PC-3 (cell line): ENCODE measurements around the gene RSPO4. TPM values are rescaled to one million over a fixed set of nuclear protein-coding genes. Genes with fewer than 3 reads are reported as not detected.

Experiments used
- ATAC-seq: fragments of 200-7000 bp; cut with Tn5 transposase; 2 replicates; pipeline ENCODE4 v1.9.1; 2020; ENCODE audit warnings: mild to moderate bottlenecking, moderate library complexity
- BruUV-seq: library from RNA; stranded (reverse); fragments of 400-500 nt; replicated peaks from 2 replicates; lab custom pipeline; 2021; lab: Mats Ljungman, UMichigan
- CTCF ChIA-PET: fragments of 300-600 bp; sonication (Branson Sonifier 250); formaldehyde crosslinking; loops from one replicate; lab custom pipeline; 2022; ENCODE audit warnings: antibody characterized with exemption; lab: Charles Lee
- POLR2A ChIA-PET: fragments of 300-600 bp; sonication (Branson Sonifier 250); formaldehyde crosslinking; loops from one replicate; lab custom pipeline; 2022; ENCODE audit warnings: antibody characterized with exemption; ENCODE audit not compliant: unreplicated experiment; lab: Charles Lee
- DNase-seq: peaks from one replicate; pipeline ENCODE4 v3.0.0-alpha.2; 2015
- H2AFZ ChIP-seq: fragments of 300-600 bp; sonication (generic); 2 replicates; pipeline ENCODE4 v1.6.0; 2016; ENCODE audit warnings: antibody characterized with exemption, low read length
- H3F3A ChIP-seq: fragments of 300-600 bp; sonication (generic); one replicate; pipeline ENCODE4 v1.6.0; 2017; ENCODE audit warnings: antibody characterized with exemption, low read length, control low read depth, mild to moderate bottlenecking; ENCODE audit not compliant: unreplicated experiment
- H3K27ac ChIP-seq: fragments of 300-600 bp; sonication (generic); 2 replicates; pipeline ENCODE4 v1.5.1; 2016; ENCODE audit warnings: mild to moderate bottlenecking, low read length
- H3K27me3 ChIP-seq: fragments of 300-600 bp; sonication (generic); 2 replicates; pipeline ENCODE4 v1.6.1; 2016; ENCODE audit warnings: low read length, mixed read lengths
- H3K36me3 ChIP-seq: fragments of 300-600 bp; sonication (generic); 2 replicates; pipeline ENCODE4 v1.6.1; 2016; ENCODE audit warnings: low read depth, mixed run types, low read length, mixed read lengths
- H3K4me1 ChIP-seq: fragments of 300-600 bp; sonication (generic); 2 replicates; pipeline ENCODE4 v1.5.1; 2016; ENCODE audit warnings: low read length; ENCODE audit not compliant: insufficient read depth
- H3K4me2 ChIP-seq: fragments of 300-600 bp; sonication (generic); 2 replicates; pipeline ENCODE4 v1.6.0; 2016; ENCODE audit warnings: low read length
- H3K4me3 ChIP-seq: fragments of 300-600 bp; sonication (generic); 2 replicates; pipeline ENCODE4 v1.5.1; 2016; ENCODE audit warnings: mild to moderate bottlenecking, low read length, mixed read lengths
- H3K79me2 ChIP-seq: fragments of 300-600 bp; sonication (generic); 2 replicates; pipeline ENCODE4 v1.6.1; 2017; ENCODE audit warnings: low read length, mixed read lengths
- H3K9ac ChIP-seq: fragments of 300-600 bp; sonication (generic); 2 replicates; pipeline ENCODE4 v1.6.0; 2016; ENCODE audit warnings: mild to moderate bottlenecking, low read length
- H3K9me2 ChIP-seq: fragments of 300-600 bp; sonication (generic); replicated peaks from 2 replicates; pipeline ENCODE4 v1.6.1; 2016; ENCODE audit warnings: mixed run types, low read length, mixed read lengths
- H3K9me3 ChIP-seq: fragments of 300-600 bp; sonication (generic); 2 replicates; pipeline ENCODE4 v1.6.1; 2016; ENCODE audit warnings: low read length, mixed read lengths
- H4K20me1 ChIP-seq: fragments of 300-600 bp; sonication (generic); 2 replicates; pipeline ENCODE4 v1.6.1; 2016; ENCODE audit warnings: low read length, mixed read lengths
- EZH2 ChIP-seq: fragments of 300-600 bp; sonication (generic); IDR thresholded peaks from one replicate; pipeline ENCODE4 v1.6.1; 2017; ENCODE audit warnings: antibody characterized with exemption, mild to moderate bottlenecking, low read length; ENCODE audit not compliant: unreplicated experiment
- EZH2phosphoT487 ChIP-seq: fragments of 300-600 bp; sonication (generic); IDR thresholded peaks from 2 replicates; pipeline ENCODE4 v1.6.1; 2018; ENCODE audit warnings: mild to moderate bottlenecking, antibody characterized with exemption, low read length, borderline replicate concordance
- intact Hi-C: fragments of 100-400 bp; cut with micrococcal nuclease; formaldehyde crosslinking; loops from 2 replicates; pipeline ENCODE4 v1.9.0; 2023
- total RNA-seq: library from RNA; depleted of rRNA; stranded (reverse); fragments of >200 nt; gene quantifications from 2 replicates; pipeline ENCODE4 v1.2.3, GENCODE V29; 2014
- TF ChIP-seq, protein P1 (sequence below): fragments of 300-600 bp; sonication (generic); conservative IDR thresholded peaks from 2 replicates; pipeline ENCODE4 v1.5.1; 2017; ENCODE audit warnings: antibody characterized with exemption, low read depth, mild to moderate bottlenecking, low read length

The RSPO4 gene
- total RNA-seq, 1 experiment from 2014 or later = not detected

DNA sequence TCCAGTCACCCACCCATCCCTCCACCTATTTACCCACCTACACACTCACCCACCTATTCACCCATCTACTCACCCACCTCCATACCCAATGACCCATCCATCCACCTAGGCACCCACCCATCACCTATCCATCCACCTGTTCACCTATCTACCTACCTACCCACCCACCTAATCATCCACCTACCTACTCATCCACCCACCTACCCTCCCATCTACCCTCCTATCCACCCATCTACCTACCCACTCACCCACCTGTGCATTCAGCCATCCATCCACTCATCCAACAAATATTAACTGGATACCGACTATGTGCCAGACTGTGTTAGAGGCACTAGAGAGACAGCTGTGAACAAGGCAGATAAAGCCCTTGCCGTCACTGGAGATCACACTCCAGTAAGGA is 40.3 kb downstream of the RSPO4 start:
- peaks cover 83% of the 10 kb centered on the region for H3K27me3 ChIP-seq
- no peaks in the 10 kb centered on the region for H4K20me1 ChIP-seq
- intact Hi-C loops = no loop called here

GRCh38 chr20:959996-960615 is 42.0 kb downstream of the RSPO4 start:
- TF ChIP-seq EZH2phosphoT487 (no peak), EZH2 (no peak)
- TF ChIP-seq, protein P1, sequence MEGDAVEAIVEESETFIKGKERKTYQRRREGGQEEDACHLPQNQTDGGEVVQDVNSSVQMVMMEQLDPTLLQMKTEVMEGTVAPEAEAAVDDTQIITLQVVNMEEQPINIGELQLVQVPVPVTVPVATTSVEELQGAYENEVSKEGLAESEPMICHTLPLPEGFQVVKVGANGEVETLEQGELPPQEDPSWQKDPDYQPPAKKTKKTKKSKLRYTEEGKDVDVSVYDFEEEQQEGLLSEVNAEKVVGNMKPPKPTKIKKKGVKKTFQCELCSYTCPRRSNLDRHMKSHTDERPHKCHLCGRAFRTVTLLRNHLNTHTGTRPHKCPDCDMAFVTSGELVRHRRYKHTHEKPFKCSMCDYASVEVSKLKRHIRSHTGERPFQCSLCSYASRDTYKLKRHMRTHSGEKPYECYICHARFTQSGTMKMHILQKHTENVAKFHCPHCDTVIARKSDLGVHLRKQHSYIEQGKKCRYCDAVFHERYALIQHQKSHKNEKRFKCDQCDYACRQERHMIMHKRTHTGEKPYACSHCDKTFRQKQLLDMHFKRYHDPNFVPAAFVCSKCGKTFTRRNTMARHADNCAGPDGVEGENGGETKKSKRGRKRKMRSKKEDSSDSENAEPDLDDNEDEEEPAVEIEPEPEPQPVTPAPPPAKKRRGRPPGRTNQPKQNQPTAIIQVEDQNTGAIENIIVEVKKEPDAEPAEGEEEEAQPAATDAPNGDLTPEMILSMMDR = no peak
- no peaks in the 10 kb centered on the region for H3K36me3 ChIP-seq
- H3K9ac ChIP-seq = no peak overlapping the region
- ChIA-PET CTCF (no interaction called here), POLR2A (no interaction called here)
- no peaks in the 10 kb centered on the region for H4K20me1 ChIP-seq
- intact Hi-C loops = loop anchor here (10.0 kb wide), 1 partner anchor 225 kb away; the partner anchor contains the start of gene TMEM74B
- H3K27me3 ChIP-seq = peaks cover 67% of the 10 kb centered on the region
- H3K4me2 ChIP-seq = no peak overlapping the region
- BruUV-seq = no TSS peak
- no peak overlapping the region for H3K27ac ChIP-seq
- no peaks in the 10 kb centered on the region for H3K4me1 ChIP-seq
- no peaks in the 10 kb centered on the region for H3F3A ChIP-seq
- ATAC-seq (no peak), DNase-seq (no peak)
- no peaks in the 10 kb centered on the region for H3K79me2 ChIP-seq
- H3K9me3 ChIP-seq = no peaks in the 10 kb centered on the region
- no peak overlapping the region for H3K4me3 ChIP-seq
- no peaks in the 10 kb centered on the region for H3K9me2 ChIP-seq
- H2AFZ ChIP-seq = no peak overlapping the region

More for the DNA sequence above, 40.3 kb downstream of the RSPO4 start:
- Histone ChIP-seq H3K9ac (no peak overlapping the region), H3F3A (no peaks in the 10 kb centered on the region), H3K9me2 (no peaks in the 10 kb centered on the region), H3K4me1 (no peaks in the 10 kb centered on the region), H3K9me3 (no peaks in the 10 kb centered on the region), H3K4me2 (no peak overlapping the region), H3K27ac (no peak overlapping the region), H3K4me3 (no peak overlapping the region), H2AFZ (no peak overlapping the region), H3K79me2 (no peaks in the 10 kb centered on the region), H3K36me3 (no peaks in the 10 kb centered on the region)
- ATAC-seq = no peak
- no peak for DNase-seq
- CTCF ChIA-PET = no interaction called here
- no TSS peak for BruUV-seq
- TF ChIP-seq, protein P1 = no peak
- no peak for TF ChIP-seq EZH2phosphoT487
- no peak for TF ChIP-seq EZH2
- POLR2A ChIA-PET = no interaction called here
